HK-2 (cell line): Measurements from ENCODE around the gene CIB1.
"Not testable (repeated sequence)": the region's sequence is repeated elsewhere in the genome, so short reads cannot be mapped to it uniquely, and the experiment has no call there.

Source experiments
- DNase-seq: peaks from one replicate; pipeline ENCODE4 v3.0.0-alpha.2; 2018; ENCODE audit not compliant: unreplicated experiment

The CIB1 gene

DNA sequence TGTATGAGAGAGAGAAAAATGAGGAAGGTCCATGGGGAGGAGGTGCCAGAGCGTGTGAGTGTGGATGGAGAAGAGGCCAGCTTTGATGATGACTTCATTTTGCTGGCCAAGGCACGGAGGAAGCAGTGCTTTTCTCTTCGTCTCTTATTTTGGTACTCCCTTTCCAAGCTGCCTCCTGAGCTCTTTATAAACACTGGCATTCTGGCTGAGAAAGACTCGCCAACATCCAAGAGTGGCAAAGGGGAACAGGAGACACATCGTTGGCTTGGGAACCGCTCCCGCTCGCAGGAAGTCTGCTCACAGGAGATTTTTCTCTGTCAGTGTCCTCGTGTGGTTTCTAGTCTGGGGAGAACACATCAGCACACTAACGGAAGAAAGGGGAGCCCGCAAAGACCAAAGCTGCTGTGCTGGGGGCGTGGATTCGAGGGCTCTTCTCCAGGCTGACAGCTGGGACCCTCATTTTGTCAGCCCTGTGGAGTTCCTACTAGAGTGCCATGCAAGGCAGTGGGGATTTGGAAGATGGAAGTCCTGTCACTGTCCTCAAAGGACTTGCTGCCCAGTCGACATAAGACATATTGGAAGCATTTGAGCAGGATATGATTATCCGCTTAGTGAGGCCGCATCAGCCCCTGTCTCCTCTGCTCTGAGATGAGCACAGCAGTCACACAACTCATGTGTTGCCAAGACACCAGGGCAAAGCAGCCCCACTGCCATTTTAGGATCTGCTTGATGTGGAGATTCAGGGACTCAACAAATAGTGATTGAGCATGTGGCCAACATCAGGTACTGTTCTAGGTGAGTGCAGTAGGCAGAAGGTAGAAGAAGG is 40.6 kb downstream of the CIB1 start:
- DNase-seq = no peak

DNA sequence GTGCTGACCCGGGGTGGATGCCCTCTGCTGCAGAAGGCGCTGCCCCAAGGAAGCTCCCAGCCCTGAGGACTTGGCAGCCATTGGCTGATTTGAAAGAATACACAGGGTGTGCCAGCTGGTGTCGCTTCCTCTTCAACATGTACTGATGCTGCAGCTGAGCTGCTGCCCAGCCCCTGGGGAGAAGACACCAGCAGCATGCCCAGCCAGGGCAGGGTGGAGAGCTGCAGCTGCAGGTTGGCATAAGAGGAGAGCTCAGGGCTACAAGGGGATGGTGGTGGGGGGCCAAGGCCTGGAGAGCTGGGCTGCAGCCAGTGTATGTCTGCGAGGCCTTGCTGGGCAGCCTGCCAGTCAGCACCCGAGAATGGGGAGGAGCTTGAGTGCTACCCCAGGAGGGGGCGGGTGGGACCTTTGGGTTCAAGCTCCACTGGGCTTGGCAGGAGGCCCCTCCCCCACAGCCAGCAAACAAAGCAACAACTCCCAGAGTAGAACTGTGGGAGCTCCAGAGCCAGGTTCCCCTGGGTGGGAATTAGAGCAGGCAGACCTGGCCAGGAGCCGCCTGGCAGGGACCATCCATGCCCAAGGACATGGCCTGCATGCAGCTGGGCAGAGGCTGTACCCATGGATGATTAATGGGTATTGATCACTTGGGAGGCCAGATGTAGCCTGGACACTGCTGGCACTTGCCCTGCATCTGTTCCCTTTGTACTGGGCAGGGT is 41.8 kb downstream of the CIB1 start:
- DNase-seq = peak; percentile 66

DNA sequence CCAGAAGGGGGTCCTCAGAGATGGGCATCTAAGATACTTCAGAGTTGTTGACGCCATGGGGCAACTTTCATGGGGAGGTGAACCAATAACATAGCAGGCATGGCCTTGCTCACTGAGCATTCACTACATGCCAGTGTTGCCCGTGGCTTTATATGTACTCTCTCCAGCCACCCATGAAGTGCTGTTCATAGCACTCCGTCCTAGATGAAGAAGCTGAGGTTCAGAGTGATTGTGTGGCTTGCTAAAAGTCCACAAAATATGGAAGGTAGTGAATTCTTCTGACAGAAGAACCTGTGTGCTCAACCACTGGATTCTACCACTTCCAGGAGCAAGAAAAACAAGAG is 42.4 kb downstream of the CIB1 start:
- DNase-seq = no peak

DNA sequence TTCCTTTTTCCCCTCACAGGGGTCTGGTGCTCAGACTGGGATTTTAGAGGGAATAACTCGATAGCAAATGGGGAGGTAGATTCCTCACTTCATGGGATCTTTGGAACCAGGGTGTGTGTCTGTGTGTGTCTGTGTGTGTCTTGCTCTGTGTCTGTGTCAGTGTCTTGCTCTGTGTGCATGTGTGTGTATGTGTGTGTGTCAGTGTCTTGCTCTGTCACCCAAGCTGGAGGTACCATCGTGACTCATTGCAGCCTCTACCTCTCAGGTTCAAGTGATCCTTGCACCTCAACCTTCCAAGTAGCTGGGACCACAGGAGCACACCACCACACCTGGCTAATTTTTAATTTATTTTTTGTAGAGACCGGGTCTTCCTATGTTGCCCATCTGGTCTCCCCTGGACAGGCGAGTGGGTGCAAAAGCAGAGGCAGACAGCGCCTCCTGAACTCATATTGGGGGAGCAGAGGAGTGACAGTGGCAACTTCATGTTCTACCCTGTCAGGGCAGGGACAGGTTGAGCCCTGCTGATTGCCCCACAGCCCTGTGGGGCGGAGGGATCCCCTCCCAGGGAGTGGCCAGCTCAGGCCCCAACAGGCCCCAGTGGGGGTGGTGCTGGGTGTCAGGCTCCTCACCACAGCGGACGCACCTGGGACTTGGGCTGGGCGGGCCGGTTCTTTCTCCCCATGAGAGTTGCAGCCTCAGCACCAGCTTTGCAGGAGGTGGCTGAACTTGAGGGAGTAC is 43.0 kb downstream of the CIB1 start:
- DNase-seq = no peak

DNA sequence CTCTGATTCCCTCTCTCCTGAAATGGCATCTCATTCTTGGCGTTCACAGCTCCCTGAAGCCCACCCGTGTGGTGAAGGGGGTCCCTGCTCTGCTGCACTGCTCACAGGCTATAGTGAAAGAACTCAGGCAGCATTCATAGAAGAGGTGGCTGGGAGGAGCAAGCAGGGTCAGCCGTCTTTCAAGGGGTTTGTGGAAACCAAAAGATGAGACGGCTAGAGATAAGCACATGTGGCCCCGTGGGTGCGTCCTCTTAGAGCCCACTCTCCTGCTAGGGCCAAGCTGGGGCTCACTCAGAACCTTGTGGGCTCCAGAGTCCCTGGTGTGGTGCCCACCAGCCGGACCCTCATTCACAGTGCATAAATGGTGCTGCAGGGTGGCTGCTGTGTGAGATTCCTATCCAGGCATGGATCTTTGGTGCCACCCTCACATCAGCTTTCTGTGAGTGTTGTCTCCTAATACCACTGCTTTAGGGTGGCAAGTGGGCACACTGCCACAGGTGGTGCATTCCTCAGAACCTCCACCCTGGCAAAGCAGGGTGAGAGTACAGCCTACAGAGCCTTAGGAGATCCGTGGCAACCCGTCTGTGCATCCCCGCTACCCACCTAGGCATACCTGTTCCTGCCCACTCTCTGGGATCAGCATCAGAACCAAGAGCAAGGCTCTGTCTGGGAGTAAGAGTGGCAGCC is 43.8 kb downstream of the CIB1 start:
- no peak for DNase-seq

DNA sequence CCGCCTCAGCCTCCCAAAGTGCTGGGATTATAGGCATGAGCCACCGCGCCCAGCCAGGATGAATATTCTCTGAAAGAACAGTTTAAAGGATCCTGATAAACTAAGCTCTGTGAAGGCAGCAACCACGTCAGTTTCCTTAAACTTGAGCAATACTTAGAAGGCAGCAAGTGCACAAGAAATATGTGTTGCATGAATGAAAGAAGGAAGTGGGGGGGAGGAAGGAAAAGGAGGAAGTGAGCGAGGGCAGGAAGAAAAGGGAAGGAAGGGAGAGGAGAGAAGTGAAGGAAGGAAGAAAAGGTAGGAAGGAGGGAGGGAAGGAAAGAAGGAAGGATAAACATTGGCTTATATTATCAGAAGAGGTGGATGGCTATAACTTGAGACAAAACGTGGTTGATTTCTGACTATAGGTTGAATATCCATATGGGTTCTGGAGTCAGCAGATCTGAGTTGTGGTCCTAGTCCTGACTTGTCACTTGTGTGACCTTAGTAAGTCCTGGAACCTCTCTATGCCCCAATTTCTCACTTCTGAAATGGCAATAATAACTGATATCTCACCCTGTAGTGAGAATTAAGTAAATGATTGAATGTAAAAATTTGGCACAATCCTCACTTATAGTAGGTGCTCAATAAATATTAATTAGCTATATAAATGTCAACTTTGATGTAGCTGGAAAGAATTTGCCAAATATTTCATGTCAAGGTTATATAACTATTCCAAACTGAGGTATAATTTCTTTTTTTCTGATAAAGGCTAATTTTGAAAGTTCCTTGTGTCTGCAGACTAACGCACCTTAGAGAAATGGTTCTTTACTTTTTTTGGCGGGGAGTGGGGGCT is 44.6 kb downstream of the CIB1 start:
- DNase-seq = no peak

DNA sequence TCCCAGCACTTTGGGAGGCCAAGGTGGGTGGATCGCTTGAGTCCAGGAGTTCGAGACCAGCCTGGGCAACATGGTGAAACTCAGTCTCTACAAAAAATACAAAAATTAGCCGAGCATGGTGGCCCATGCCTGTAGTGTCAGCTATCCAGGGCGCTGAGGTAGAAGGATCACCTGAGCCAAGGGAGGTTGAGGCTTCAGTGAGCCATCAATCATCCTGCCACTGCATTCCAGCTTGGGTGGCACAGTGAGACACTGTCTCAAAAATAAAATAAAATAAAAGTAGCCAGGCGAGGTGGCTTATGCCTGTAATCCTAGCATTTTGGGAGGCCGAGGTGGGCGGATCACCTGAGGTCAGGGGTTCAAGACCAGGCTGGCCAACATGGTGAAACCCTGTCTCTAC is 45.7 kb downstream of the CIB1 start:
- not testable (repeated sequence) for DNase-seq

DNA sequence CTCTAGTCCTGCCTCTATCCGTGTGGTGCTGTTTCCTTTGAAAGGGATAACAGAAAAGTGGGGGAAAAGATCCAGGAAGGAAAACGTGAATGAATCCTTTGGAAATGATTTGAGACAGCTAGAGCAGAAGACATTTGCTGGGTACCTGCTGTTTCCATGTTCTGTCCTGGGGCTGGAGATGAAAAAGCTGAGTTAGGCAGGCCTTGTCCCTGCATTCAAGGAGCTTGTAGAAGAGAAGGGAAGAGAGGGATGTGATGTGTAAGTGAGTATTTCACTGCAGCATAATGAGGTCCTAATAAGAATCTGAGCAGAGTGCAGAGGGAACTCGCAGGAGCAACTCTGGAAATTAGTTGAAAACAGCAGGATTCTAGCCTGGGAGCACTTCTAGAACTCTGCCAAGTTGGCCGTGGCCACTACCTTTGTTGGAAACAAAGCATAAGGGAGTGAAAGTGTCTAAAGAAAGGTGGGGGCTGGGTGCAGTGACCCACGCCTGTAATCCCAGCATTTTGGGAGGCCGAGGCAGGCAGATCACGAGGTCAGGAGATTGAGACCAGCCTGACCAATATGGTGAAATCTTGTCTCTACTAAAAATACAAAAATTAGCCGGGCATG is 46.4 kb downstream of the CIB1 start:
- DNase-seq = no peak

DNA sequence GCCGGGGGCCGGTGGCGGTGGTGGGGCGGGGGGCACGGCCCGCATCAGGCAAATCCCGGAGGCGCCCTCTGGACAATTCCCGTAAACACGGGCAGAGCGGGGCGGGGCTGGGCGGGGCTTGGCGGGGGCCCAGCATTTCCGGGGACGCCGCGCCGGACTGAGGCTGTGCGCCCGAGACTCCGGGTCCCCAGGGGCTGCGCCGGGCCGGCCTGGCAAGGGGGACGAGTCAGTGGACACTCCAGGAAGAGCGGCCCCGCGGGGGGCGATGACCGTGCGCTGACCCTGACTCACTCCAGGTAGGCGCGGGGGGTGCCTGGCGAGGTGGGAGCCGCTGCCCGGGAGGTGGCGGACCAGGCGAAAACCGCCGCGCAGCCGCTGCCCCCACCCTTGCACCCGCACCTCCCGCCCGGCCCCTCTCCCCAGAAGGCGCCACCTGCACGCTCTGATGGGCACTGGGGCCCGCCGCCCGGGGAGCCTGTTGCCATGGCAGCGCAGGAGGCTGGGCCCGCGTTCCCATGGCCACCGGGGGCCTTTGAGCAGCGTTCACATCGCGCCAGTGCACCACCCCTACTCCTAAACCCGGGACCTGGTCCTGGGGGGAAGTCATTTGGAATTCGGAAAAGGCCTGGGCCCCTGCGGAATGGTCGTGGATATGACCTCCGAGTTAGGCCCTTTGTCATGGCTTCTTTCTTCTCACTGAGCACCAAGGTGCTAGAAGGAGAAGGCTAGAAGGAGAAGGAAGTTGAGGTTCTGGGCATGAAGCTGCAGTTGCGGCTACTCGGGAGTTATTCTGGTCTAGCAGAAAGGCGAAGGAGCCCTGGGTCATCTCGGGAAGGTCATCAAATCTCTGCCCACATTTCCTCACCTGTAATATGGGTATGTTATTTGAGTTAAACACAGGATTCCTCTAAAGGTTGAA is 48.7 kb downstream of the CIB1 start:
- DNase-seq = peak; percentile 80

DNA sequence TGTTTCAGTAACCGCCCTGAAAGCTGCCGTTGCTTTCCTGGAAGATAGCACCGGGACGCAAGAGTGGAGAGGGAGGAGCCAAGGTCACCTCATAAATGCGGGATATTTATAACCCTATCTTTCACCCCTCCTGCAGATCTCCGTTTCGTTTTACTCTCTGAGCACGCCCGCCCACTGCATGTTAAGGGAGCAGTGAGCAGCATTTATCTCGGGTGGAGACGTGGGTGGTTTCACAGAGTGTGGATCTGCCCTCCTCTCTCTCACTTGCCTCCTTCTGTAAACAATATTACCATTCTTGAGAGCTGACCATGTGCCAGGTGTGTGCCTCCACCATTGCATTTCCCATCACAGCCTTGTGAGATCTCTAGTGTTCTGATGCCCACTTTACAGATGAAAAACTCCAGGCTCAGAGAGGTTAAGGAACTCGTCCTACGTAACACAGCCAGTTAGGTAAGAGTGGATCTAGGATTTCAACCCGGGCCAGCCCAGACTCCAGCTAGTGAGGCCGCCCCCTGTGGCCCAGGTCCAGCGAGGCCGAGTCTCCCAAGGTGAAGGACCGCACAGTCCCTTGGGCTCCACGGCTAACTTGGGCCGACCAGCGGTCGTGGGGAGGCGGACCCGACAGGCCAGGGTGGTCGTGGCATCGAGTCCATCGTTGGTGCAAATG is 49.5 kb downstream of the CIB1 start:
- DNase-seq = peak; percentile 69

DNA sequence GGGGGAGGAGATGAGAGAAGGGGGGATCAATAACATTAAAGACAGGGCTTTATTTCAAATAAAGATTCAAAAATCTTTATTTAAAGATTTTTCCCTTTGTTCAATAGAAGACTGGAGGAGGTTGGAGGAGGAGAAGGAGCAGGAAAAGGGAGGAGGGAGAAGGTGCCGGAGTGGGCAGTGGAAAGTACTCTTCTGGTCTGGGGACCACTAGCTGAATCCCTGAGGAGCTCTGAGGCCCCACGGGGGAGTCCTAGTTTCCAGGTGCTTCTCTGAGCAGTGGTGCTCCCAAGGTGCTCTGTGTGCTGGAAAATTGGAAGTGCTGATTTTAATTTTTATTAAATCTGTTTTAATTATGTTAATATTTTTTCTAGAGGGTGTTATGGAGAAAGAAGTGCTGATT is 52.0 kb downstream of the CIB1 start:
- no peak for DNase-seq
